COLO668 (cell line): ENCODE data around the gene GRHL1.
A peak's percentile ranks its signal among the peaks of the same experiment; 100 is the strongest.
"Not testable (repeated sequence)": the region's sequence is repeated elsewhere in the genome, so short reads cannot be mapped to it uniquely, and the experiment has no call there.

ENCODE experiments used
- DNase-seq: peaks from one replicate; lab custom pipeline; 2025; ENCODE audit not compliant: unreplicated experiment; lab: John Stamatoyannopoulos, UW

The GRHL1 gene

GRCh38 chr2:9951522-9952285, at the start of gene GRHL1:
Gene GRHL1, plus strand, starts transcription at chr2:9951693. Its CDS starts 141 bp downstream, at chr2:9951834.
- peak; percentile 97 for DNase-seq

- no peak for DNase-seq
These were observed 46.1 kb upstream of the GRHL1 start for GRCh38 chr2:9905413-9905812.

- no peak for DNase-seq
These were observed 44.1 kb upstream of the GRHL1 start for GRCh38 chr2:9907402-9907801.

GRCh38 chr2:9908639-9909038, 42.9 kb upstream of the GRHL1 start:
- no peak for DNase-seq

GRCh38 chr2:9909106-9909505, 42.4 kb upstream of the GRHL1 start:
- DNase-seq, result no peak

- no peak for DNase-seq
These were observed 40.8 kb upstream of the GRHL1 start for GRCh38 chr2:9910699-9911098.

GRCh38 chr2:9912468-9912867, 39.0 kb upstream of the GRHL1 start:
- no peak for DNase-seq

GRCh38 chr2:9914384-9915065, 37.0 kb upstream of the GRHL1 start:
- no peak for DNase-seq

- no peak for DNase-seq
These were observed 33.2 kb upstream of the GRHL1 start for GRCh38 chr2:9918275-9918674.

GRCh38 chr2:9919512-9919911, 32.0 kb upstream of the GRHL1 start:
- DNase-seq, result no peak

- DNase-seq, result not testable (repeated sequence)
These were observed 24.5 kb upstream of the GRHL1 start for GRCh38 chr2:9927020-9927419.

GRCh38 chr2:9937258-9937657, 14.2 kb upstream of the GRHL1 start:
- no peak for DNase-seq

- no peak for DNase-seq
These were observed 13.5 kb upstream of the GRHL1 start for GRCh38 chr2:9937968-9938367.

- DNase-seq, result no peak
These were observed 11.7 kb upstream of the GRHL1 start for GRCh38 chr2:9939587-9940485.

GRCh38 chr2:9941196-9941995, 10.1 kb upstream of the GRHL1 start:
- DNase-seq, result no peak

- DNase-seq, result no peak
These were observed 9.5 kb upstream of the GRHL1 start for GRCh38 chr2:9941996-9942390.

GRCh38 chr2:9944330-9944758, 7.1 kb upstream of the GRHL1 start:
- no peak for DNase-seq

- DNase-seq, result no peak
These were observed 5.9 kb upstream of the GRHL1 start for GRCh38 chr2:9945596-9945995.

- DNase-seq, result no peak
These were observed 5.4 kb upstream of the GRHL1 start for GRCh38 chr2:9946076-9946475.

GRCh38 chr2:9946818-9947217, 4.7 kb upstream of the GRHL1 start:
- no peak for DNase-seq

- DNase-seq, result no peak
These were observed 2.8 kb upstream of the GRHL1 start for GRCh38 chr2:9948721-9949120.
